Pulmonary artery endothelial cell (primary cell): Measurements from ENCODE around the gene TICAM2. TPM values are rescaled to one million over a fixed set of nuclear protein-coding genes. Genes with fewer than 3 reads are reported as not detected.
"Not testable (repeated sequence)": the region's sequence is repeated elsewhere in the genome, so short reads cannot be mapped to it uniquely, and the experiment has no call there.

Experiments used
- DNase-seq: peaks from one replicate; pipeline ENCODE4 v3.0.0-alpha.2; 2011; ENCODE audit warnings: low read depth, low spot score
- total RNA-seq: library from RNA; depleted of rRNA; stranded (reverse); fragments of >200 nt; gene quantifications from 2 replicates; pipeline ENCODE4 v1.2.3, GENCODE V29; 2014

The TICAM2 gene
- 1.1 and 2.1 TPM in 2 replicates for total RNA-seq

DNA sequence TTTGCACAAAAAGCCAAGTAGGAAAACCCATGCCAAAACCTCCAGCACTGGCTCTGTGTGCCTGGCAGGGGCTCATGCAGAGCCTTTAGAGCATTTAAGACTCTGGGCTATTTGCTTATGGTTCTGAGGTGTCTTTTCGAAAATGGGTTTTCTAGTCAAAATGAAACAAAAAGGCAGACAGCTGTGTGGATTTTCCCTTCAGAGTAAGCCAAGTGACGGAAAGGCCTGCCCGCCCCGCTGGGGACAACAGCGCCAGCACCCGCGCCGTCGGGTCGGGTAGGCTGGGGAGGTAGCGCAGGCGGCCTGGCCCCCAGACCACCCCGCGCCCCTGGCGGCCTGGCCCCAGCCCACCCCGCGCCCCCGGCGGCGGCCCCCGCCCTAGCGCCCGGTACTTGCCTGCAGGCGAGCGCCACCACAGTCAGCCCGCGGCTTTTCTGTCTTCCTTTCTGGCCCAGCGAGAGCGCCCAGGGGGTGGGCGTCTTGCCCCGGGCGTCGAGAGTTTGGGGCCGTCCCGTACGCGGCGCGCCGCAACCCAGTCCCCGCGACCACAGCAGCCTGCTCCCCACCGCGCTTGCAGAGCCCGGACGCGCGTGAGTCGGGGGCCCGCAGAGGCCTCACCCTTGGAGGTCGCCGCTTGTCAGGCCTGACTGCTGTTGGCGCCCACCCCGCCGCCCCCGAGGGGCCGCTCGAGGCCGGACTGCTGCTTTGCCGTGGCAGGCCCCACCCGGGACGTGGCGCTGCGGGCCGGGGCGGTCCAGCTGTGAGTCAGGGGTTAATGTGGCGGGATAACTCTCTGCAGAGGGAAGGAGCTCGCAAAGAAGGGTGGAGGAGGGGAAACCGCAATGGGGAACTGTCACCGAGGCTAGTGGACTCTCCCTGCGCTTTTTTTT lies at the start of gene TICAM2:
TICAM2 (minus strand) TSS at position 779 of the 890 bp plus-strand sequence. CDS start 21,223 bp downstream, outside the sequence.
- no peak for DNase-seq

- DNase-seq, result no peak
Measured at GRCh38 chr5:115649541-115649940, 47.3 kb upstream of the TICAM2 start.

- no peak for DNase-seq
Measured at GRCh38 chr5:115648056-115648455, 45.8 kb upstream of the TICAM2 start.

GRCh38 chr5:115645386-115645785 lies 43.1 kb upstream of the TICAM2 start:
- DNase-seq, result not testable (repeated sequence)

DNA sequence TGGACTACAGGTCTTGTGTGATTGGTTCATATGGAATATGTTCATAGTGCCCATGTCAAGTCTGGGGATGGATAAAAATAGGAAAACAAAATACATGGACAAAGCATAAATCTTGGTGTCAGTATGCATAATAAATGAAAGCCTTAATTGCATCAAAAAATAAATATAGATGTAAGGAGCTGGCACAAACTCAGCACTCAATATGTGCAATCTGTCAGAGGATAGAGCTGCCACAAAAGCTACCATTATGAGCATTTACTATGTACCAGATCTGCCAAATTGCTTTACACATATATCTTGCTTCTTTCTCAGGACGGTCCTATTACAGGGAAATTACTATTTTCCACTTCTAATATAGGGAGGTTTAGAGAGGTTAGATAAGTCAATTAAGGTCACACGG lies 41.8 kb upstream of the TICAM2 start:
- no peak for DNase-seq

- DNase-seq, result no peak
Measured at GRCh38 chr5:115641948-115642347, 39.7 kb upstream of the TICAM2 start.

DNA sequence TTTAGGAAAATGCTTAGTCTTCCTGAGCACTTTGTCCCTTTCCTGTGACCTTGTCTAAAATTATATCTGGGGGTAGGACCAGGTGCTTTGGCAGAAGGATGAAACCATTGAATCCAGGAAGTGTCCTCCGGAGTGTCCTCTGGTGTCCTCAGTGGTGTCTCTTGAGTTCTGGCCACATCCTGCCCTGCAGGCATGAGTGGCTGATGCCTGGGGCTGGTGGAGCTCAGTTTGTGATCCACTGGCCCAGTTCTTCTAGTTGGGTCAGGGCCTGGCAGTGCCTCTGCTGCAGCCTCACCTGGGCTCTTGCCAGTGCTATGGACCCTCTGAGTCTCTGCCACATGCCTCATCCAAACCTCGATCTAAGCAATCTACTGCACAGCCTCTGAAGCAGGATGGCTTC lies 38.0 kb upstream of the TICAM2 start:
- no peak for DNase-seq

- no peak for DNase-seq
Measured at GRCh38 chr5:115639377-115639776, 37.1 kb upstream of the TICAM2 start.

DNA sequence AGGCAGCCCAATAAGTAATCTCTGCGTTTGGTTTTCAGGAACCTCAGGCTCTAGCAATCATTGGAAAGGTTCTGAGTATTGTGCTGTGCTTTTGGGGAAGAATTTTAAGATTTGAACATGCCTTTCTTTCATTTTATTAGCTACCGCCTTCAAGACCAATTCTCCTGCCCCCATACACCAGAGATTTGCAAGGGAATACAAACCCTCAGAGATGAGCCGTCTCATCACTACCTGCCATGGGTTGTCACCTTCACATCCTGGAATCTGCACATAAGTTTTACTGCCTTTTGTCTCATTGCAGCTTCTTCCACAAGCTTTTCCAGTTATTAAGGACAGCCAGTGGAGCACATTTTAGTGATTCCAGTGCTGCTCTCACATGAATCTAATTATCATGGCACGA lies 35.2 kb upstream of the TICAM2 start:
- DNase-seq, result no peak

DNA sequence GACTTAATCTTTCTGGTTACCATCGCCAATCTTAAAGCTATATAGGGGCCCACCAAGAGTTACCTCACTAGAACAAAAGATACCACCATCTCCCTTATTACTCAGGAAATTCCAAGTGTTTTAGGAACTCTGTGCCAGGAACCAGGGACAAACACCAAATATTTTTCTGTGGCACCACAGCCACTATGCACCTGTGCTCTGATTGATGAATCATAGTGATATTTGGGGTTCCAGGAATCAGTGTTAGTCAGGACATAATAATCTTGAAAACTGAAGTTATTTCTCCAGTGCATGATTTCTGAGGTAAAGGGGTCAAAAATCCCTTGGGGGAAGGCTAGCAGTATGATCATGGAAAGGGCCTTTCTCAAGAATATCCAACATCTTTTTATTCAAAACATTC lies 33.7 kb upstream of the TICAM2 start:
- DNase-seq, result no peak

GRCh38 chr5:115634343-115635132 lies 32.3 kb upstream of the TICAM2 start:
- peak; percentile 52 for DNase-seq

DNA sequence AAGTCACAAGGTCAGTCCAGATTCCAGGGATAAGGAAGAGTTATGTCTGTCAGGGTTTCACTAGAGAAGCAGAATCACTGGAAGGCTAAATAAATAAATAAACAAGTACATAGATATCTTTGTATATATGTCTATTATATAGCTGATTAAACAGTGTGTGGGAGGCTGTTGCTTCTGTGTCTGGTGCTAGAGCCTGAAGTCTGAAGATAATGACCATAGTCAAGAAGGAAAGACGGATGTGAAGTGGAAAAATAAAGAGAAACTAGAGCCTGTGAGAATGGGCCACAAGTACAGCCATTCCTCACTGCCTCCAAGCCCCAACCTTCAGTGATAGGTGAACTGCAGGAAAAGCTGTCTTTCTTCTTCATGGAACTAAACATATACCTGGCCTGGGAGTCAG lies 27.6 kb upstream of the TICAM2 start:
- DNase-seq, result no peak

GRCh38 chr5:115627295-115627865 lies 25.1 kb upstream of the TICAM2 start:
- DNase-seq, result no peak

- DNase-seq, result no peak
Measured at GRCh38 chr5:115626445-115626823, 24.2 kb upstream of the TICAM2 start.

DNA sequence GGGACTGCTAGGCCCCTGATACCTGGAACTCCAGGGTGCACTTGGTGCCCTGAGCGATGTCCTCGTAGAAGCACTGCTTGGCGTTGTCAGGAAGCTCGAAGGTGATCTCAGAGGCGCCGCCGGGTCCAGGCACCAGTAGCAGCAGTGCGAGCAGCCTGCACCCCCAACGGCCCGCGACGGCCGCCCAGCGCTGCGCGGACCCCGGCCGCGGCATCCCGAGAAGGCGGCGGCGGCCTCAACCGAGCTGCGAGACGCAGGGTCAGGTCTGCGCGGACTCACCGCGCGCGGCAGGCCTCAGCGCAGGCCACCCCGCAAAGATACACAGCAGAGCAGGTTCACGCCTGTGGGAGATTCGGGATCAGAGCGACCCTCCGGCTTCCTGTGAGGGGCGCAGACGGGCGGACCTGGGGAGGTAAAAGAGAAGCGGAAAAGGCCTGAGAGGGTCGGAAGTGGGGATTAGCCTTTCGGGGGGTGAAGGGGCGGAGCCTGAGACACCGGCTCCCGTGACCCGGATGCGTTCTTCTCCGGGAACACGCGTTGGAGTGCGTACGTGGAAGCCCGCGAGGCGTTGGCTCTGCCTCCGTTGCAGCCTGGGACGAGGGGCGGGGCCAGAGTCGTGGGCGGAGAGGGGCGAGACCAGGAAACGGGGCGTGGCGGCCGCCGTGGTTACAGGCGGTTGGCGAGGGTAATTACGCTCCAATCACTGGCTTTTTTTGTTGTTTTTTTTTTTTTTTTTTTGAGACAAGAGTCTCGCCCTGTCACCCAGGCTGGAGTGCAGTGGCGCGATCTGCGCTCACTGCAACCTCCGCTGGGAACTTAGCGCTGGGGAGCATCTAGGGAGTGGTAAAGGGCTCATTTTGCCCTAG lies 23.5 kb upstream of the TICAM2 start, which contains the start of gene TMED7:
TMED7 (minus strand) TSS at position 458 of the 866 bp plus-strand sequence; CDS start at position 214, 244 bp downstream.
- DNase-seq, result peak; percentile 92

DNA sequence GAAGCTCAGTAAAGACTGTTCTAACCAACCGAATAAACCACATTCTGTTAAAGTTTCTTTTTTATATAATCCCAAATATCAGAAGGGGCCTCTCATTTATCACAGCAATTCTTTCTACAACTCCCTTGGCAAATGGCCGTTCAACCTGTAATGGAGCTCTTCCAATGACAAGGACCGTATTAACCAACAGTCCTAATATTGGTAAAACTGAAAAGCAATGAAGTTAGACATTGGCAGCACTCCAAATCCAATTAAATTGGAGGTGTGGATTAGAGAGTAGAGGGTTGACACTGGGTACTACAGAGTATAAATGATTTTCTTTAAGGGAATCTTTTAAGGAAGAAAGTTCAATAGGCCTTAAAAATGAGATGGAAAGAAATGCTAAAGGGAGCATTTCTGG lies 22.7 kb upstream of the TICAM2 start:
- DNase-seq, result no peak

GRCh38 chr5:115623658-115624057 lies 21.4 kb upstream of the TICAM2 start:
- no peak for DNase-seq

DNA sequence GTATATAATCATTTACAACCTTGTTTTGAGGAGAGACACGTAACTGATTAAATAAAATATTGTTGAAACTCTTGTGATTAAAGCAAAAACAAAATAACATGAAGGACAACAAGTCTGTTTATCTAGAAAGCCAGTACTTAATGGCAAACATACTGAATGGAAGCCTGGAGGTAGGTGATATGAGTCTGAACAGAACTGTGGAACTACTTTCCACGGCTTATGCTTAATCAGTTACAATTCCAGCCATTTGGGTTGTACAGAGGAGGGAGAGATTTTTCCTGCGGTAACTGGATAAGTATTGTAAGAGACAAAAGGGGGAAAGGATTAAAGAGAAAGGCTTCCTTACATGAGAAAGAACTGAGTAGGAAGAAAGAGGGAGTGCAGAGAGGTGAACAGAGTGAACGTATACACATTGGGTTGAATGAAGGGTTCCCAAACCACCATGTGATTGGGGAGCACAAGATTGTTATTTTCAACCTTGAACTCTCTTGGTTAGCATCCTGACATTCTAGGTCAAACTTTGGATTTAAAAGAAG lies 19.2 kb upstream of the TICAM2 start:
- DNase-seq, result no peak

GRCh38 chr5:115616892-115617291 lies 14.6 kb upstream of the TICAM2 start:
- no peak for DNase-seq

- DNase-seq, result no peak
Measured at GRCh38 chr5:115616472-115616871, 14.2 kb upstream of the TICAM2 start.

- no peak for DNase-seq
Measured at GRCh38 chr5:115611873-115612272, 9.6 kb upstream of the TICAM2 start.
